Myocyte (in vitro differentiated cells): ENCODE data around the gene BSCL2. TPM values are rescaled to one million over a fixed set of nuclear protein-coding genes. Genes with fewer than 3 reads are reported as not detected.
"Not testable (repeated sequence)": the region's sequence is repeated elsewhere in the genome, so short reads cannot be mapped to it uniquely, and the experiment has no call there.

ENCODE experiments used
- DNase-seq: peaks from one replicate; pipeline ENCODE4 v3.0.0-alpha.2; 2012; ENCODE audit warnings: low read depth
- polyA plus RNA-seq: library from polyadenylated mRNA; unstranded; fragments of >200 nt; gene quantifications from one replicate; pipeline ENCODE4 v1.2.1, GENCODE V29; 2012; ENCODE audit warnings: missing spikeins
- total RNA-seq: library from RNA; depleted of rRNA; stranded (reverse); fragments of >200 nt; gene quantifications from 2 replicates; pipeline ENCODE4 v1.2.3, GENCODE V29; 2014

BSCL2 gene
- total RNA-seq = 40.8 and 49.8 TPM in 2 replicates
- polyA plus RNA-seq = 82.1 TPM

GRCh38 chr11:62707277-62707861 is at the start of gene BSCL2, which contains the start of gene GNG3:
BSCL2 (minus strand) TSS chr11:62707424; CDS start chr11:62707195, 229 bp downstream.
GNG3 (plus strand) TSS chr11:62707676; CDS start chr11:62708296, 620 bp downstream.
- DNase-seq = no peak

- no peak for DNase-seq
Observed at GRCh38 chr11:62755086-62755615, 47.9 kb upstream of the BSCL2 start.

GRCh38 chr11:62753736-62754603 is 46.7 kb upstream of the BSCL2 start, which contains the start of gene ZBTB3:
ZBTB3 (minus strand) TSS chr11:62754160; CDS start chr11:62753664, 496 bp downstream.
- DNase-seq = peak; percentile 100

GRCh38 chr11:62752994-62753735 is 45.9 kb upstream of the BSCL2 start:
- no peak for DNase-seq

- DNase-seq = no peak
Observed at GRCh38 chr11:62752177-62752785, 45.1 kb upstream of the BSCL2 start.

GRCh38 chr11:62749931-62750330 is 42.7 kb upstream of the BSCL2 start:
- not testable (repeated sequence) for DNase-seq

- no peak for DNase-seq
Observed at GRCh38 chr11:62747475-62748160, 40.4 kb upstream of the BSCL2 start.

GRCh38 chr11:62737196-62737595 is 30.0 kb upstream of the BSCL2 start:
- no peak for DNase-seq

- peak; percentile 6 for DNase-seq
Observed at GRCh38 chr11:62732830-62733229, 25.6 kb upstream of the BSCL2 start.

- not testable (repeated sequence) for DNase-seq
Observed at GRCh38 chr11:62730076-62730475, 22.9 kb upstream of the BSCL2 start.

GRCh38 chr11:62728171-62728988 is 21.2 kb upstream of the BSCL2 start, which contains the start of gene TTC9C:
TTC9C (plus strand) TSS chr11:62728486; CDS start chr11:62728849, 363 bp downstream.
- DNase-seq = peak; percentile 88

GRCh38 chr11:62727872-62728170 is 20.6 kb upstream of the BSCL2 start:
- peak; percentile 99 for DNase-seq

GRCh38 chr11:62727165-62727871 is 20.1 kb upstream of the BSCL2 start, which contains the start of gene HNRNPUL2:
HNRNPUL2 (minus strand) TSS chr11:62727457; CDS start chr11:62727156, 301 bp downstream.
- DNase-seq = peak; percentile 99

GRCh38 chr11:62726915-62727164 is 19.6 kb upstream of the BSCL2 start:
- no peak for DNase-seq

GRCh38 chr11:62726156-62726914 is 19.1 kb upstream of the BSCL2 start:
- DNase-seq = peak; percentile 2

- DNase-seq = peak; percentile 2
Observed at GRCh38 chr11:62725646-62726045, 18.4 kb upstream of the BSCL2 start.

- no peak for DNase-seq
Observed at GRCh38 chr11:62724171-62724570, 16.9 kb upstream of the BSCL2 start.

- DNase-seq = no peak
Observed at GRCh38 chr11:62721994-62722393, 14.8 kb upstream of the BSCL2 start.
